HEK293 (cell line): ENCODE data around the gene NCBP1.

Source experiments
- IKZF3 ChIP-seq: fragments of 450-650 bp; IDR thresholded peaks from 2 replicates; pipeline ENCODE4 v1.5.0; 2018; ENCODE audit warnings: missing biosample characterization, mild to moderate bottlenecking, missing genetic modification characterization, moderate library complexity
- OSR2 ChIP-seq: fragments of 450-650 bp; formaldehyde crosslinking; IDR thresholded peaks from 2 replicates; pipeline ENCODE4 v1.5.1; 2016; ENCODE audit warnings: missing biosample characterization, missing genetic modification characterization
- PRDM1 ChIP-seq: fragments of 450-650 bp; formaldehyde crosslinking; IDR thresholded peaks from 2 replicates; pipeline ENCODE4; 2016; ENCODE audit warnings: missing biosample characterization, missing genetic modification characterization
- ZNF10 ChIP-seq: fragments of 450-650 bp; formaldehyde crosslinking; IDR thresholded peaks from 2 replicates; pipeline ENCODE4 v1.5.1; 2017; ENCODE audit warnings: missing biosample characterization, missing genetic modification characterization
- ZNF132 ChIP-seq: fragments of 450-650 bp; formaldehyde crosslinking; IDR thresholded peaks from 2 replicates; pipeline ENCODE4 v1.5.1; 2017; ENCODE audit warnings: missing biosample characterization, missing genetic modification characterization, borderline replicate concordance
- ZNF174 ChIP-seq: fragments of 450-650 bp; formaldehyde crosslinking; IDR thresholded peaks from 2 replicates; pipeline ENCODE4 v1.5.0; 2017; ENCODE audit warnings: missing biosample characterization, mild to moderate bottlenecking, missing genetic modification characterization
- ZNF2 ChIP-seq: fragments of 450-650 bp; formaldehyde crosslinking; IDR thresholded peaks from 2 replicates; pipeline ENCODE4 v1.5.1; 2016; ENCODE audit warnings: missing biosample characterization, missing genetic modification characterization
- ZNF223 ChIP-seq: fragments of 450-650 bp; formaldehyde crosslinking; IDR thresholded peaks from 2 replicates; pipeline ENCODE4 v1.5.1; 2016; ENCODE audit warnings: missing biosample characterization, missing genetic modification characterization
- ZNF23 ChIP-seq: fragments of 450-650 bp; formaldehyde crosslinking; IDR thresholded peaks from 2 replicates; pipeline ENCODE4 v1.5.1; 2016; ENCODE audit warnings: missing biosample characterization, missing genetic modification characterization, borderline replicate concordance
- ZNF274 ChIP-seq, 2 experiments: fragments of 200-500 bp in 1 of 2; fragments of 450-650 bp in 1 of 2; sonication (Bioruptor generic) in 1 of 2; formaldehyde crosslinking in 1 of 2; IDR thresholded peaks; 2 replicates each; pipeline versions ENCODE4 v1.5.1 to v1.6.1; 2014 to 2016; ENCODE audit warnings: borderline replicate concordance in 1 of 2, inconsistent platforms in 1 of 2, low read length in 1 of 2, missing biosample characterization in 1 of 2, missing genetic modification characterization in 1 of 2
- ZNF394 ChIP-seq: fragments of 450-650 bp; formaldehyde crosslinking; IDR thresholded peaks from 2 replicates; pipeline ENCODE4 v1.5.1; 2016; ENCODE audit warnings: missing biosample characterization, missing genetic modification characterization, mild to moderate bottlenecking, moderate library complexity, borderline replicate concordance
- ZNF48 ChIP-seq: fragments of 450-650 bp; formaldehyde crosslinking; IDR thresholded peaks from 2 replicates; pipeline ENCODE4 v1.5.1; 2016; ENCODE audit warnings: missing biosample characterization, missing genetic modification characterization
- ZNF510 ChIP-seq: fragments of 450-650 bp; formaldehyde crosslinking; IDR thresholded peaks from 2 replicates; pipeline ENCODE4 v1.5.1; 2018; ENCODE audit warnings: mild to moderate bottlenecking, missing genetic modification characterization, missing biosample characterization; ENCODE audit not compliant: insufficient replicate concordance
- ZNF521 ChIP-seq: fragments of 450-650 bp; formaldehyde crosslinking; IDR thresholded peaks from 2 replicates; pipeline ENCODE4 v1.5.1; 2017; ENCODE audit warnings: missing biosample characterization, mild to moderate bottlenecking, missing genetic modification characterization
- ZNF548 ChIP-seq: fragments of 450-650 bp; formaldehyde crosslinking; IDR thresholded peaks from 2 replicates; pipeline ENCODE4 v1.5.1; 2016; ENCODE audit warnings: missing biosample characterization, missing genetic modification characterization
- ZNF560 ChIP-seq: fragments of 450-650 bp; formaldehyde crosslinking; IDR thresholded peaks from 2 replicates; pipeline ENCODE4 v1.5.1; 2017; ENCODE audit warnings: missing biosample characterization, missing genetic modification characterization, borderline replicate concordance
- ZNF561 ChIP-seq: fragments of 450-650 bp; IDR thresholded peaks from 2 replicates; pipeline ENCODE4 v1.5.1; 2018; ENCODE audit warnings: missing biosample characterization, missing genetic modification characterization, borderline replicate concordance
- ZNF660 ChIP-seq: fragments of 450-650 bp; IDR thresholded peaks from 2 replicates; pipeline ENCODE4 v1.5.1; 2018; ENCODE audit warnings: missing biosample characterization, mild to moderate bottlenecking, missing genetic modification characterization
- ZNF701 ChIP-seq: fragments of 450-650 bp; formaldehyde crosslinking; IDR thresholded peaks from 2 replicates; pipeline ENCODE4 v1.5.1; 2016; ENCODE audit warnings: missing biosample characterization, missing genetic modification characterization
- ZNF777 ChIP-seq: fragments of 450-650 bp; formaldehyde crosslinking; IDR thresholded peaks from 2 replicates; pipeline ENCODE4 v1.5.1; 2017; ENCODE audit warnings: missing biosample characterization, missing genetic modification characterization, borderline replicate concordance
- ZNF785 ChIP-seq: fragments of 450-650 bp; formaldehyde crosslinking; IDR thresholded peaks from 2 replicates; pipeline ENCODE4 v1.5.1; 2016; ENCODE audit warnings: missing biosample characterization, missing genetic modification characterization
- ZNF830 ChIP-seq: fragments of 450-650 bp; IDR thresholded peaks from 2 replicates; pipeline ENCODE4 v1.5.0; 2018; ENCODE audit warnings: missing biosample characterization, missing genetic modification characterization, low read depth, mild to moderate bottlenecking, moderate library complexity
- TF ChIP-seq, protein P1 (sequence below): fragments of 450-650 bp; formaldehyde crosslinking; IDR thresholded peaks from 2 replicates; pipeline ENCODE4 v1.5.1; 2017; ENCODE audit warnings: missing biosample characterization, missing genetic modification characterization
- TF ChIP-seq, protein P2 (sequence below): fragments of 450-650 bp; formaldehyde crosslinking; IDR thresholded peaks from 2 replicates; pipeline ENCODE4 v1.5.1; 2016; ENCODE audit warnings: missing biosample characterization, missing genetic modification characterization, borderline replicate concordance
- TF ChIP-seq, protein P3 (sequence below): fragments of 450-650 bp; formaldehyde crosslinking; IDR thresholded peaks from 2 replicates; pipeline ENCODE4 v1.5.1; 2016; ENCODE audit warnings: missing biosample characterization, missing genetic modification characterization
- TF ChIP-seq, protein P4 (sequence below): fragments of 450-650 bp; formaldehyde crosslinking; IDR thresholded peaks from 2 replicates; pipeline ENCODE4 v1.5.1; 2016; ENCODE audit warnings: missing biosample characterization, missing genetic modification characterization
- TF ChIP-seq, protein P5 (sequence below): IDR thresholded peaks from 2 replicates; pipeline ENCODE4 v1.6.1; 2011; ENCODE audit warnings: mild to moderate bottlenecking, low read depth, low read length, borderline replicate concordance

The NCBP1 gene

DNA sequence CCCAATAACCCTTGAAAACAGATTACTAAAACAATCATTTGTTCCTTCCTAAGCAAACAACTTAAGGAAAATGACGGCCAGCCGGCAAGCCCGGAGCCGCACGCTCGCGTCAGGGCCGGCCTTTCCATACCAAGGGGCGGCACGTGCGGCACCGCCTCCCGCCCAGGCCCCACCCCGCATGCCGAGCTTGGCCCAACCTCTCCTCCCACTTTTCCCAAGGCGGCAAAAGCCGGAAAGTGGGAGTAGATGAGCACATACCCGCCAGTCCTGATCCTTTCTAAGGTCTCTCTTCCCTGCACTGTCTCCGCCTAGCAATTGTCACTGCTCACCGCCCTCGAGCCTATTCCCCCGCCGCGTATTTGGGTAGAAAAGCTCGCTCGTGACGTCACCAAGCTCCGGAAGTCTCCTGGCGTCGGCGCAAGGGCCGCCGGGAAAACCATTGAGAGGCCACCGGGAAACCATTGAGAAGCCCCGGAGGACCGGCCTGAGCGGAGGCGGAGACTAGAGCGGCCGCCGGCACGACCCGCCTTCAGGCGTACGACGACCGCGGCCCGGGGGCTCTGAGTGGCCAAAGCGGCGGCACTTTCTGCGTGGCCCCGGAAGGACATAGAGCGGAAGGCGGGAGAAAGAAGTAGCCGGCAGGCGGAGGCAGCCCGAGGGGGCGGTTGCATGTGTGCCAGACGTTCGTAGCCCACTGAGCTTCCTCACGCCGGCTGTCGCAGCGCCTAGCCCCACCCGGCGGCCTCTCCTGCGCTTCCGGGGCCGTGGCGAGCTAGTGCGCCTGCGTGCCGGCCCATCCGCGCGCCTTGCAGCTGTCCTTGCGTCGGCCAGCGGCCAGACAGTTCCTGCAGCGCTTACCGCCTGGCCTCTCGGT is at the start of gene NCBP1, which contains the start of gene TSTD2 (continued):
- TF ChIP-seq ZNF701 (tag by site-specific recombination) (no peak), ZNF777 (tag by site-specific recombination) (no peak), IKZF3 (tag by site-specific recombination) (peak; percentile 97), ZNF660 (tag by site-specific recombination) (no peak; the same call in 1 of the 2 replicates), ZNF48 (tag by site-specific recombination) (no peak), ZNF23 (no peak), ZNF548 (no peak), ZNF274 (IDR thresholded peaks at IDR 0.05; ENCODE audit: low read length) (no peak), ZNF274 (tag by site-specific recombination; IDR thresholded peaks at IDR 0.05; ENCODE audit: borderline replicate concordance) (no peak), OSR2 (tag by site-specific recombination) (no peak; the same call in 1 of the 2 replicates), ZNF521 (tag by site-specific recombination) (no peak), ZNF560 (tag by site-specific recombination) (no peak), PRDM1 (peak; percentile 87), ZNF132 (tag by site-specific recombination) (no peak), ZNF10 (tag by site-specific recombination) (no peak), ZNF830 (tag by site-specific recombination) (no peak), ZNF510 (tag by site-specific recombination) (no peak), ZNF223 (tag by site-specific recombination) (no peak), ZNF785 (no peak), ZNF394 (tag by site-specific recombination) (peak; percentile 83), ZNF561 (tag by site-specific recombination) (peak; percentile 11; the same call in 1 of the 2 replicates), ZNF2 (tag by site-specific recombination) (no peak), ZNF174 (tag by site-specific recombination) (no peak)
- TF ChIP-seq, protein P1, sequence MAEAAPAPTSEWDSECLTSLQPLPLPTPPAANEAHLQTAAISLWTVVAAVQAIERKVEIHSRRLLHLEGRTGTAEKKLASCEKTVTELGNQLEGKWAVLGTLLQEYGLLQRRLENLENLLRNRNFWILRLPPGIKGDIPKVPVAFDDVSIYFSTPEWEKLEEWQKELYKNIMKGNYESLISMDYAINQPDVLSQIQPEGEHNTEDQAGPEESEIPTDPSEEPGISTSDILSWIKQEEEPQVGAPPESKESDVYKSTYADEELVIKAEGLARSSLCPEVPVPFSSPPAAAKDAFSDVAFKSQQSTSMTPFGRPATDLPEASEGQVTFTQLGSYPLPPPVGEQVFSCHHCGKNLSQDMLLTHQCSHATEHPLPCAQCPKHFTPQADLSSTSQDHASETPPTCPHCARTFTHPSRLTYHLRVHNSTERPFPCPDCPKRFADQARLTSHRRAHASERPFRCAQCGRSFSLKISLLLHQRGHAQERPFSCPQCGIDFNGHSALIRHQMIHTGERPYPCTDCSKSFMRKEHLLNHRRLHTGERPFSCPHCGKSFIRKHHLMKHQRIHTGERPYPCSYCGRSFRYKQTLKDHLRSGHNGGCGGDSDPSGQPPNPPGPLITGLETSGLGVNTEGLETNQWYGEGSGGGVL (tag by site-specific recombination) = no peak
- TF ChIP-seq, protein P2, sequence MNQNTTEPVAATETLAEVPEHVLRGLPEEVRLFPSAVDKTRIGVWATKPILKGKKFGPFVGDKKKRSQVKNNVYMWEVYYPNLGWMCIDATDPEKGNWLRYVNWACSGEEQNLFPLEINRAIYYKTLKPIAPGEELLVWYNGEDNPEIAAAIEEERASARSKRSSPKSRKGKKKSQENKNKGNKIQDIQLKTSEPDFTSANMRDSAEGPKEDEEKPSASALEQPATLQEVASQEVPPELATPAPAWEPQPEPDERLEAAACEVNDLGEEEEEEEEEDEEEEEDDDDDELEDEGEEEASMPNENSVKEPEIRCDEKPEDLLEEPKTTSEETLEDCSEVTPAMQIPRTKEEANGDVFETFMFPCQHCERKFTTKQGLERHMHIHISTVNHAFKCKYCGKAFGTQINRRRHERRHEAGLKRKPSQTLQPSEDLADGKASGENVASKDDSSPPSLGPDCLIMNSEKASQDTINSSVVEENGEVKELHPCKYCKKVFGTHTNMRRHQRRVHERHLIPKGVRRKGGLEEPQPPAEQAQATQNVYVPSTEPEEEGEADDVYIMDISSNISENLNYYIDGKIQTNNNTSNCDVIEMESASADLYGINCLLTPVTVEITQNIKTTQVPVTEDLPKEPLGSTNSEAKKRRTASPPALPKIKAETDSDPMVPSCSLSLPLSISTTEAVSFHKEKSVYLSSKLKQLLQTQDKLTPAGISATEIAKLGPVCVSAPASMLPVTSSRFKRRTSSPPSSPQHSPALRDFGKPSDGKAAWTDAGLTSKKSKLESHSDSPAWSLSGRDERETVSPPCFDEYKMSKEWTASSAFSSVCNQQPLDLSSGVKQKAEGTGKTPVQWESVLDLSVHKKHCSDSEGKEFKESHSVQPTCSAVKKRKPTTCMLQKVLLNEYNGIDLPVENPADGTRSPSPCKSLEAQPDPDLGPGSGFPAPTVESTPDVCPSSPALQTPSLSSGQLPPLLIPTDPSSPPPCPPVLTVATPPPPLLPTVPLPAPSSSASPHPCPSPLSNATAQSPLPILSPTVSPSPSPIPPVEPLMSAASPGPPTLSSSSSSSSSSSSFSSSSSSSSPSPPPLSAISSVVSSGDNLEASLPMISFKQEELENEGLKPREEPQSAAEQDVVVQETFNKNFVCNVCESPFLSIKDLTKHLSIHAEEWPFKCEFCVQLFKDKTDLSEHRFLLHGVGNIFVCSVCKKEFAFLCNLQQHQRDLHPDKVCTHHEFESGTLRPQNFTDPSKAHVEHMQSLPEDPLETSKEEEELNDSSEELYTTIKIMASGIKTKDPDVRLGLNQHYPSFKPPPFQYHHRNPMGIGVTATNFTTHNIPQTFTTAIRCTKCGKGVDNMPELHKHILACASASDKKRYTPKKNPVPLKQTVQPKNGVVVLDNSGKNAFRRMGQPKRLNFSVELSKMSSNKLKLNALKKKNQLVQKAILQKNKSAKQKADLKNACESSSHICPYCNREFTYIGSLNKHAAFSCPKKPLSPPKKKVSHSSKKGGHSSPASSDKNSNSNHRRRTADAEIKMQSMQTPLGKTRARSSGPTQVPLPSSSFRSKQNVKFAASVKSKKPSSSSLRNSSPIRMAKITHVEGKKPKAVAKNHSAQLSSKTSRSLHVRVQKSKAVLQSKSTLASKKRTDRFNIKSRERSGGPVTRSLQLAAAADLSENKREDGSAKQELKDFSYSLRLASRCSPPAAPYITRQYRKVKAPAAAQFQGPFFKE (tag by site-specific recombination) = no peak
- TF ChIP-seq, protein P3, sequence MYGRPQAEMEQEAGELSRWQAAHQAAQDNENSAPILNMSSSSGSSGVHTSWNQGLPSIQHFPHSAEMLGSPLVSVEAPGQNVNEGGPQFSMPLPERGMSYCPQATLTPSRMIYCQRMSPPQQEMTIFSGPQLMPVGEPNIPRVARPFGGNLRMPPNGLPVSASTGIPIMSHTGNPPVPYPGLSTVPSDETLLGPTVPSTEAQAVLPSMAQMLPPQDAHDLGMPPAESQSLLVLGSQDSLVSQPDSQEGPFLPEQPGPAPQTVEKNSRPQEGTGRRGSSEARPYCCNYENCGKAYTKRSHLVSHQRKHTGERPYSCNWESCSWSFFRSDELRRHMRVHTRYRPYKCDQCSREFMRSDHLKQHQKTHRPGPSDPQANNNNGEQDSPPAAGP = no peak
- TF ChIP-seq, protein P4, sequence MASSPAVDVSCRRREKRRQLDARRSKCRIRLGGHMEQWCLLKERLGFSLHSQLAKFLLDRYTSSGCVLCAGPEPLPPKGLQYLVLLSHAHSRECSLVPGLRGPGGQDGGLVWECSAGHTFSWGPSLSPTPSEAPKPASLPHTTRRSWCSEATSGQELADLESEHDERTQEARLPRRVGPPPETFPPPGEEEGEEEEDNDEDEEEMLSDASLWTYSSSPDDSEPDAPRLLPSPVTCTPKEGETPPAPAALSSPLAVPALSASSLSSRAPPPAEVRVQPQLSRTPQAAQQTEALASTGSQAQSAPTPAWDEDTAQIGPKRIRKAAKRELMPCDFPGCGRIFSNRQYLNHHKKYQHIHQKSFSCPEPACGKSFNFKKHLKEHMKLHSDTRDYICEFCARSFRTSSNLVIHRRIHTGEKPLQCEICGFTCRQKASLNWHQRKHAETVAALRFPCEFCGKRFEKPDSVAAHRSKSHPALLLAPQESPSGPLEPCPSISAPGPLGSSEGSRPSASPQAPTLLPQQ (tag by site-specific recombination) = peak; percentile 55
- TF ChIP-seq, protein P5, sequence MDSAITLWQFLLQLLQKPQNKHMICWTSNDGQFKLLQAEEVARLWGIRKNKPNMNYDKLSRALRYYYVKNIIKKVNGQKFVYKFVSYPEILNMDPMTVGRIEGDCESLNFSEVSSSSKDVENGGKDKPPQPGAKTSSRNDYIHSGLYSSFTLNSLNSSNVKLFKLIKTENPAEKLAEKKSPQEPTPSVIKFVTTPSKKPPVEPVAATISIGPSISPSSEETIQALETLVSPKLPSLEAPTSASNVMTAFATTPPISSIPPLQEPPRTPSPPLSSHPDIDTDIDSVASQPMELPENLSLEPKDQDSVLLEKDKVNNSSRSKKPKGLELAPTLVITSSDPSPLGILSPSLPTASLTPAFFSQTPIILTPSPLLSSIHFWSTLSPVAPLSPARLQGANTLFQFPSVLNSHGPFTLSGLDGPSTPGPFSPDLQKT = peak; percentile 48; the same call in 1 of the 2 replicates
